Ovary (tissue), 9 donors: ENCODE results near the gene RECK. TPM values are rescaled to one million over a fixed set of nuclear protein-coding genes. Genes with fewer than 3 reads are reported as not detected.

Experiments
- DNase-seq, 5 donors: peaks; one replicate each; pipeline ENCODE4 v3.0.0-alpha.2; 2019 to 2020
- H3K27ac ChIP-seq, 2 donors: fragments of 200-600 bp; one replicate each; pipeline versions ENCODE4 v1.5.1 to v1.8.0; 2019 to 2022
- H3K27me3 ChIP-seq: fragments of 200-600 bp; one replicate; pipeline ENCODE4 v1.8.0; 2022
- H3K36me3 ChIP-seq: fragments of 200-600 bp; sonication (generic); one replicate; pipeline ENCODE4 v1.5.1; 2019
- H3K4me1 ChIP-seq: one replicate; pipeline ENCODE4 v1.8.1; 2013; ENCODE audit warnings: mild to moderate bottlenecking, moderate library complexity; ENCODE audit not compliant: insufficient read depth
- H3K4me3 ChIP-seq: fragments of 200-600 bp; sonication (generic); one replicate; pipeline ENCODE4 v1.5.1; 2017
- H3K9me3 ChIP-seq, 2 donors: fragments of 200-600 bp in 1 of 2; sonication (generic) in 1 of 2; one replicate each; pipeline versions ENCODE4 v1.5.1 to v1.8.1; 2013 to 2019; ENCODE audit warnings: mild to moderate bottlenecking in 1 of 2, moderate library complexity in 1 of 2
- EP300 ChIP-seq: sonication (generic); formaldehyde crosslinking; IDR thresholded peaks from one replicate; pipeline ENCODE4 v1.6.1; 2017; ENCODE audit warnings: antibody characterized with exemption
- POLR2A ChIP-seq: fragments of 450-650 bp; IDR thresholded peaks from one replicate; pipeline ENCODE4 v1.6.1; 2017; ENCODE audit warnings: antibody characterized with exemption, mild to moderate bottlenecking, moderate library complexity
- WGBS, 3 donors: extraction: QIAGEN DNeasy Blood & Tissue Kit in 1 of 3; methylation state at CpG; one replicate each; pipeline versions ENCODE4 v1.1.5 to v1.1.7; 2013 to 2017; 5-methylcytosine and 5-hydroxymethylcytosine counted together
- intact Hi-C, 4 donors: fragments of 100-400 bp; cut with DNase I; formaldehyde crosslinking; loops; one replicate each; pipeline versions ENCODE4 v1.11.0 to v1.15.1; 2022 to 2023
- polyA plus RNA-seq, 2 donors: library from polyadenylated mRNA; stranded (reverse); fragments of 200-250 nt in 1 of 2; fragments of 350-450 nt in 1 of 2; fragmentation: Illumina TruSeq in 1 of 2; extraction: RNeasy Lipid Tissue Mini Kit (QIAGEN cat#74804) in 1 of 2; gene quantifications; one replicate each; pipeline ENCODE4 v1.2.3, GENCODE V29; 2013 to 2014
- total RNA-seq, 7 donors: library from RNA; depleted of rRNA in 2 of 7; stranded (reverse); fragments of >200 nt in 2 of 7; fragmentation: NEBNext Ultra II Directional in 3 of 7; extraction: Animal tissue kit (Norgen Biotek cat#: 25700) in 3 of 7; gene quantifications; one replicate each; pipeline versions ENCODE4 v1.1.0 to v1.2.4, GENCODE V29; 2016 to 2023
- TF ChIP-seq, protein P1 (sequence below), 3 donors: fragments of 450-650 bp in 2 of 3; fragments of 200-600 bp in 1 of 3; IDR thresholded peaks; one replicate each; pipeline versions ENCODE4 v1.5.1 to v1.8.0; 2016 to 2022; ENCODE audit warnings: antibody characterized with exemption in 3 of 3, mild to moderate bottlenecking in 1 of 3
- donor health status: DM: no; HTN: no; CAD: no; lungs with moderate emphysema.
- donor health status: DM: no; HTN: no; CAD: no.
- donor health status: Bipolar disorder and iron deficiency.
- donor health status: DM: yes; HTN: yes; CAD: no.
- donor health status: DM: no; HTN: no; CAD: no.
- donor health status: DM: yes; HTN: yes; CAD: no.

RECK gene
- total and polyA plus RNA-seq, 9 donors = 10.7 to 24.2 (median 16.8) TPM

DNA sequence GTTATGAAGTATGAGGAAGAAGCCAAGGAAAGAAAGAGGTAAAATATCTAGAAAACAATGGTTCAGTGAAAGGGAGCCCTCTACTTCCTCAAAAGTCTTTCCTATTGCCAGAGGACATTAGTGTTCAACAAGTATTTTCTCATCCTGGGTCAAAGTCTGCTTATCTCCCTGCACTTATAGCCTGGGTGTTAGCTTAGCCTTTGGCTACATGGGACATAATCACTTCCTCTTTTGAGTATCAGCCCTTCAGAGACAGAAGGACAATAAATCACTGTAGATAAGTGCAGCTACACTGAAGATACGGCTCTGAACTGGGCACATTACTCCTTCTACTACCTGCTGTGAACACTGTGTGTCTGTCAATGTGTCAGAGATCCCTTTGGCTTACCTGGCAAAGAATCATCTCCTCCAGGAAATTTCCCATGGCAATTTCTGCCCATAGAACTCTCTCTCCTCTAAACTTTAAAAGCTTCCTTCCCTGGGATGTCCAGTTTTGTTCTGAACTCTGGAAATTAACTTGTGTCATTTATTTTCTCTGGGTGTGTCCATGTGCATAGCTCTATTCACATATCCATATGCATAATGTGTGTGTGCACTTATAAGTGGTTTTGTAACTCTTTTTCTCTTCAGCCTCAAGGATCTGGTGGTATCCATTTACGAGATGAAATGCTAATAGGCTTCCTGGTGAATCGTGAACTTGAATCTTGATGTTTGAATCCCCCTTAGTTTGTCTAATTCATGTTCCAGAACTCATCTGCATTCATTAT is 30.0 kb upstream of the RECK start:
- Histone ChIP-seq H3K9me3 (peaks cover 0 to 3% of the 10 kb centered on the region in 2 donors), H3K4me1 (no peaks in the 10 kb centered on the region), H3K4me3 (no peak overlapping the region), H3K36me3 (no peaks in the 10 kb centered on the region), H3K27ac (no peak overlapping the region), H3K27me3 (no peaks in the 10 kb centered on the region)
- 68 to 73% (median 70%) methylated on average over 3 of the region's 3 CpGs for WGBS, 3 donors
- intact Hi-C loops = loop anchor here in 1 of 4 donors (5.0 kb wide), 1 partner anchor 54 kb away; no protein-coding TSS in a partner anchor
- no peak for DNase-seq
- TF ChIP-seq, protein P1, sequence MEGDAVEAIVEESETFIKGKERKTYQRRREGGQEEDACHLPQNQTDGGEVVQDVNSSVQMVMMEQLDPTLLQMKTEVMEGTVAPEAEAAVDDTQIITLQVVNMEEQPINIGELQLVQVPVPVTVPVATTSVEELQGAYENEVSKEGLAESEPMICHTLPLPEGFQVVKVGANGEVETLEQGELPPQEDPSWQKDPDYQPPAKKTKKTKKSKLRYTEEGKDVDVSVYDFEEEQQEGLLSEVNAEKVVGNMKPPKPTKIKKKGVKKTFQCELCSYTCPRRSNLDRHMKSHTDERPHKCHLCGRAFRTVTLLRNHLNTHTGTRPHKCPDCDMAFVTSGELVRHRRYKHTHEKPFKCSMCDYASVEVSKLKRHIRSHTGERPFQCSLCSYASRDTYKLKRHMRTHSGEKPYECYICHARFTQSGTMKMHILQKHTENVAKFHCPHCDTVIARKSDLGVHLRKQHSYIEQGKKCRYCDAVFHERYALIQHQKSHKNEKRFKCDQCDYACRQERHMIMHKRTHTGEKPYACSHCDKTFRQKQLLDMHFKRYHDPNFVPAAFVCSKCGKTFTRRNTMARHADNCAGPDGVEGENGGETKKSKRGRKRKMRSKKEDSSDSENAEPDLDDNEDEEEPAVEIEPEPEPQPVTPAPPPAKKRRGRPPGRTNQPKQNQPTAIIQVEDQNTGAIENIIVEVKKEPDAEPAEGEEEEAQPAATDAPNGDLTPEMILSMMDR (IDR thresholded peaks at IDR 0.05) = no peak
- no peak for TF ChIP-seq POLR2A
- TF ChIP-seq EP300 = no peak

DNA sequence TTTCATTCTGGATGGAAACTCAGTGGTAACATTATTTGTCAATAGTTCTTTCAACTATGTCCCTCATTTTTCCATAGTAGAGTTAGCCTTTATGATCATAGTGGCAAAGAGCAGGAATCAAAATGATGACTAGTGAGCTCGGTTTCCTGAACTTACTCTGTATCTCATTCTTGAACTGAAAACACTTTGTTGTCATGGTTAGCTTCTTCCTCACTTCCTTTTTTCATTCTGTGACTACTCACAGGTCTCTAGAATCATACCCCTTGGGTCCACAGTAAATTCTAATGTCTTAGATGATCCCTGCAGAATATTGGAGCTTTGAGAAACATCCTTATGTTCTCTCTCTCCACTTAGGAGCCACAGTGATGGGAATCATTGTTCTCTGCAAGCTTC is 29.4 kb upstream of the RECK start:
- Histone ChIP-seq H3K4me1 (no peaks in the 10 kb centered on the region), H3K4me3 (no peak overlapping the region), H3K36me3 (no peaks in the 10 kb centered on the region), H3K9me3 (peaks cover 0 to 3% of the 10 kb centered on the region in 2 donors), H3K27ac (no peak overlapping the region), H3K27me3 (no peaks in the 10 kb centered on the region)
- no peak for DNase-seq
- WGBS, 3 donors = 68 to 75% (median 69%) methylated on average over 1 of the region's 1 CpG
- TF ChIP-seq POLR2A = no peak
- no peak for TF ChIP-seq EP300
- TF ChIP-seq, protein P1 (IDR thresholded peaks at IDR 0.05) = no peak
- intact Hi-C loops = loop anchor here in 1 of 4 donors (5.0 kb wide), 1 partner anchor 55 kb away; no protein-coding TSS in a partner anchor

GRCh38 chr9:36007852-36008251 is 28.9 kb upstream of the RECK start:
- TF ChIP-seq, protein P1 (IDR thresholded peaks at IDR 0.05) = no peak
- TF ChIP-seq POLR2A = no peak
- TF ChIP-seq EP300 = no peak
- H3K27me3 ChIP-seq = no peaks in the 10 kb centered on the region
- intact Hi-C loops = loop anchor here in 1 of 4 donors (5.0 kb wide), 1 partner anchor 56 kb away; no protein-coding TSS in a partner anchor
- peaks cover 0 to 3% of the 10 kb centered on the region in 2 donors for H3K9me3 ChIP-seq
- WGBS, 3 donors = 75 to 90% (median 88%) methylated on average over 2 of the region's 2 CpGs
- H3K27ac ChIP-seq = no peak overlapping the region
- no peaks in the 10 kb centered on the region for H3K4me1 ChIP-seq
- H3K36me3 ChIP-seq = no peaks in the 10 kb centered on the region
- H3K4me3 ChIP-seq = no peak overlapping the region
- DNase-seq = no peak

- no peaks in the 10 kb centered on the region for H3K36me3 ChIP-seq
- 13 to 14% (median 13%) methylated on average over 11 of the region's 11 CpGs for WGBS, 3 donors
- intact Hi-C loops = loop anchor here in 1 of 4 donors (5.0 kb wide), 1 partner anchor 57 kb away; no protein-coding TSS in a partner anchor
- no peak overlapping the region for H3K27ac ChIP-seq
- H3K27me3 ChIP-seq = no peaks in the 10 kb centered on the region
- DNase-seq = peak; percentile 20 to 50 (median 31)
- no peaks in the 10 kb centered on the region for H3K4me1 ChIP-seq
- no peak overlapping the region for H3K4me3 ChIP-seq
- H3K9me3 ChIP-seq = peaks cover 0 to 3% of the 10 kb centered on the region in 2 donors
- TF ChIP-seq, protein P1 (IDR thresholded peaks at IDR 0.05) = peak; percentile 35 to 72 (median 53)
- TF ChIP-seq POLR2A = no peak
Observed at GRCh38 chr9:36008774-36009300, 27.9 kb upstream of the RECK start.
